A673 (cell line): ENCODE results near the gene PLEKHO2.

ENCODE experiments used
- EZH2 ChIP-seq: fragments of 200-600 bp; sonication (generic); IDR thresholded peaks from 2 replicates; pipeline ENCODE4 v1.6.1; 2017; ENCODE audit warnings: borderline replicate concordance, low read depth, mild to moderate bottlenecking, mixed read lengths, antibody characterized with exemption, low read length; ENCODE audit not compliant: poor library complexity, severe bottlenecking
- TF ChIP-seq, protein P1 (sequence below): fragments of 300-800, 200-600 bp; sonication (generic); conservative IDR thresholded peaks from 2 replicates; pipeline ENCODE4 v1.5.1; 2017; ENCODE audit warnings: low read depth, mild to moderate bottlenecking, antibody characterized with exemption, low read length, moderate library complexity, mixed read lengths

DNA sequence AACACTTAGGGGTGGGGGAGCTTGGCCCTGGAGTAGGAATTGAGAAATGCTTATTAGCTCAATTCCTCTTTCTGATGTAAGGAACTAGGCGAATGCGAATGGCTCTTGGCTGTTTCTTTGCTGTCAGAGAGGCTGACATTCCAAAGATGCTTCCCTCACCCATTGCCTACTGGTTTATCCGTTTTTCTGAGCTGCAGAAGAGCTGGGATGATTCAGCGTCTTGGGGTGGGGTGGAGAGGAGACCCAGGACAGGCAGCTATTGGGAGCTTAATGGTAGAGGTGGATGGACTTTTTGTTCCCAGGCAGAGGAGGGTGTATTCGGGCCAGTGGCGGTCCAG lies 9.8 kb downstream of the PLEKHO2 start:
- TF ChIP-seq, protein P1, sequence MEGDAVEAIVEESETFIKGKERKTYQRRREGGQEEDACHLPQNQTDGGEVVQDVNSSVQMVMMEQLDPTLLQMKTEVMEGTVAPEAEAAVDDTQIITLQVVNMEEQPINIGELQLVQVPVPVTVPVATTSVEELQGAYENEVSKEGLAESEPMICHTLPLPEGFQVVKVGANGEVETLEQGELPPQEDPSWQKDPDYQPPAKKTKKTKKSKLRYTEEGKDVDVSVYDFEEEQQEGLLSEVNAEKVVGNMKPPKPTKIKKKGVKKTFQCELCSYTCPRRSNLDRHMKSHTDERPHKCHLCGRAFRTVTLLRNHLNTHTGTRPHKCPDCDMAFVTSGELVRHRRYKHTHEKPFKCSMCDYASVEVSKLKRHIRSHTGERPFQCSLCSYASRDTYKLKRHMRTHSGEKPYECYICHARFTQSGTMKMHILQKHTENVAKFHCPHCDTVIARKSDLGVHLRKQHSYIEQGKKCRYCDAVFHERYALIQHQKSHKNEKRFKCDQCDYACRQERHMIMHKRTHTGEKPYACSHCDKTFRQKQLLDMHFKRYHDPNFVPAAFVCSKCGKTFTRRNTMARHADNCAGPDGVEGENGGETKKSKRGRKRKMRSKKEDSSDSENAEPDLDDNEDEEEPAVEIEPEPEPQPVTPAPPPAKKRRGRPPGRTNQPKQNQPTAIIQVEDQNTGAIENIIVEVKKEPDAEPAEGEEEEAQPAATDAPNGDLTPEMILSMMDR, result no peak
- TF ChIP-seq EZH2, result no peak
